Esophagus muscularis mucosa (tissue), 3 donors: ENCODE data around the gene S100A14.

Experiments used
- CTCF ChIP-seq, 3 experiments: fragments of 200-600 bp in 2 of 3; fragments of 450-650 bp in 1 of 3; sonication (generic) in 2 of 3; IDR thresholded peaks; one replicate each; pipeline ENCODE4 v1.5.1; 2017 to 2019; ENCODE audit warnings: antibody characterized with exemption in 3 of 3, mild to moderate bottlenecking in 2 of 3, moderate library complexity in 1 of 3
- POLR2AphosphoS5 ChIP-seq, 2 donors: sonication (generic); formaldehyde crosslinking; IDR thresholded peaks; one replicate each; pipeline ENCODE4 v1.6.1; 2017; ENCODE audit warnings: antibody characterized with exemption in 2 of 2

DNA sequence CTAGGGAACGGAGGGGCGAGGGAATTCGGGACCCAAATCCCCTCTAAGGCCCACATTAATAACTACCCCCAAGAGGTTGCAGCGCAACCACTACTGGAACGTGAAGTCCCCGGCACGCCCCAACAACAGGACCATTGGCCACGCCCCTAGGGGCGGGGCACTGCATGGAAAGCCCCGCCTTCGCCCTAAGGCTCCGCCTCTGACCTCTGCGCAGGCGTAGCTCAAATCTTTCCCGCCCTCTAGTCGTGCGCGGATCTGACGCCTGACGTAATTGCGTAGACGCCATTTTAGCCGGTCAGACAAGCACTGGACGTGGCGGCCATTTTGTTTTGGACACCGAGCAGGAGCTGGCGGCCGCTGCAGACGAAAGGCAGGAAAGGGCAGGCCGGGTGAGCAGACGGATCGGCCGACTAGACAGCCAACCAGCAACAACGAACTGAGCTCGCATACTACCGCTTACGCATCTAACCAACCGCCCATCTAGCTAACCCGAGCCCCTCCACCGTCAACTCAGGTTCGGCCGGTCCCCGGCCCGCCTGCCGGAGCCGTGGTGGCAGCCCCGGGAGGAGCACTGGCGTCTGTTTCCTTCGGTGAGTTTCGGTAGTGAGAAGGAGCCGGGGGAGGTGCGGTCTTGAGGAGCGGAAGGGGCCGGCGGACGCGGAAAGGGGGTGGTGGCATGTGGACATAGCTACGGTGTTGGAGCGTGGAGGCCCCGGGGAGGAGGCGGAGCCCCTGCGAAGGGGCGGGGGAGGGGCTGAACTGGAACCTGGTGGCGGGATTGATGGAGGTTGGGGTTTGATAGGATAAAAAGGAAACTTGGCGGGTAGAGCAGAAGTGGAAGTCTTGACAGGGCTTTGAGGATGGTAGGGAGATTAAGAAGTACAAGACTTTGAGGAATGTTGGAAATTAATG is 17.9 kb upstream of the S100A14 start, which contains the start of gene CHTOP:
- TF ChIP-seq POLR2AphosphoS5 (IDR thresholded peaks at IDR 0.05) (peak; percentile 95 to 98), CTCF (IDR thresholded peaks at IDR 0.05) (peak in 1 of 3 experiments; percentile 14)
